EL (cell line): ENCODE data around the gene COX10.
"Not testable (repeated sequence)": the region's sequence is repeated elsewhere in the genome, so short reads cannot be mapped to it uniquely, and the experiment has no call there.

Source experiments
- DNase-seq: peaks from one replicate; pipeline ENCODE4 v3.0.0-alpha.2; 2016

The COX10 gene

GRCh38 chr17:14069251-14070021, at the start of gene COX10:
TSS of gene COX10 (plus strand) at chr17:14069504. CDS start at chr17:14069606, 102 bp downstream.
- DNase-seq, result peak; percentile 89

GRCh38 chr17:14021651-14022294, 47.5 kb upstream of the COX10 start:
- DNase-seq, result not testable (repeated sequence)

- DNase-seq, result peak; percentile 25
Observed at GRCh38 chr17:14029755-14030154, 39.5 kb upstream of the COX10 start.

- no peak for DNase-seq
Observed at GRCh38 chr17:14032234-14032633, 37.1 kb upstream of the COX10 start.

GRCh38 chr17:14033166-14033565, 36.1 kb upstream of the COX10 start:
- DNase-seq, result no peak

- no peak for DNase-seq
Observed at GRCh38 chr17:14037453-14037852, 31.9 kb upstream of the COX10 start.

GRCh38 chr17:14038206-14038605, 31.1 kb upstream of the COX10 start:
- peak; percentile 77 for DNase-seq

GRCh38 chr17:14042411-14042810, 26.9 kb upstream of the COX10 start:
- DNase-seq, result no peak

- DNase-seq, result peak; percentile 2
Observed at GRCh38 chr17:14044702-14045101, 24.6 kb upstream of the COX10 start.

- DNase-seq, result no peak
Observed at GRCh38 chr17:14046978-14047377, 22.3 kb upstream of the COX10 start.

GRCh38 chr17:14047591-14047990, 21.7 kb upstream of the COX10 start:
- no peak for DNase-seq

GRCh38 chr17:14048169-14048568, 21.1 kb upstream of the COX10 start:
- DNase-seq, result peak; percentile 21

- no peak for DNase-seq
Observed at GRCh38 chr17:14050616-14051015, 18.7 kb upstream of the COX10 start.

GRCh38 chr17:14051692-14052091, 17.6 kb upstream of the COX10 start:
- DNase-seq, result no peak

GRCh38 chr17:14052886-14053615, 16.3 kb upstream of the COX10 start:
- no peak for DNase-seq

GRCh38 chr17:14057591-14057990, 11.7 kb upstream of the COX10 start:
- DNase-seq, result no peak

GRCh38 chr17:14058051-14058450, 11.3 kb upstream of the COX10 start:
- DNase-seq, result no peak

- DNase-seq, result no peak
Observed at GRCh38 chr17:14060706-14061105, 8.6 kb upstream of the COX10 start.

GRCh38 chr17:14061666-14062560, 7.4 kb upstream of the COX10 start:
- peak; percentile 93 for DNase-seq

- no peak for DNase-seq
Observed at GRCh38 chr17:14067347-14067746, 2.0 kb upstream of the COX10 start.

GRCh38 chr17:14068542-14069250, 608 bp upstream of the COX10 start:
- no peak for DNase-seq
